HEK293 (cell line): Measurements from ENCODE around the gene ARHGAP45.

Experiments
- KLF16 ChIP-seq: fragments of 450-650 bp; formaldehyde crosslinking; IDR thresholded peaks from 2 replicates; pipeline ENCODE4 v1.5.1; 2017; ENCODE audit warnings: missing biosample characterization, missing genetic modification characterization
- YY2 ChIP-seq: fragments of 450-650 bp; formaldehyde crosslinking; IDR thresholded peaks from 2 replicates; pipeline ENCODE4 v1.5.1; 2016; ENCODE audit warnings: missing biosample characterization, missing genetic modification characterization
- ZEB2 ChIP-seq: fragments of 450-650 bp; formaldehyde crosslinking; IDR thresholded peaks from 2 replicates; pipeline ENCODE4 v1.5.1; 2016; ENCODE audit warnings: missing biosample characterization, missing genetic modification characterization
- ZFP3 ChIP-seq: fragments of 450-650 bp; formaldehyde crosslinking; IDR thresholded peaks from 2 replicates; pipeline ENCODE4 v1.5.1; 2016; ENCODE audit warnings: low read depth, missing biosample characterization, missing genetic modification characterization
- ZNF174 ChIP-seq: fragments of 450-650 bp; formaldehyde crosslinking; IDR thresholded peaks from 2 replicates; pipeline ENCODE4 v1.5.0; 2017; ENCODE audit warnings: missing biosample characterization, mild to moderate bottlenecking, missing genetic modification characterization
- ZNF202 ChIP-seq: fragments of 450-650 bp; formaldehyde crosslinking; IDR thresholded peaks from 2 replicates; pipeline ENCODE4 v1.5.1; 2016; ENCODE audit warnings: missing biosample characterization, missing genetic modification characterization, borderline replicate concordance
- ZNF211 ChIP-seq: fragments of 450-650 bp; formaldehyde crosslinking; IDR thresholded peaks from 2 replicates; pipeline ENCODE4 v1.5.1; 2016; ENCODE audit warnings: low read depth, missing biosample characterization, missing genetic modification characterization
- ZNF274 ChIP-seq, 2 experiments: fragments of 200-500 bp in 1 of 2; fragments of 450-650 bp in 1 of 2; sonication (Bioruptor generic) in 1 of 2; formaldehyde crosslinking in 1 of 2; IDR thresholded peaks; 2 replicates each; pipeline versions ENCODE4 v1.5.1 to v1.6.1; 2014 to 2016; ENCODE audit warnings: borderline replicate concordance in 1 of 2, inconsistent platforms in 1 of 2, low read length in 1 of 2, missing biosample characterization in 1 of 2, missing genetic modification characterization in 1 of 2
- ZNF311 ChIP-seq: fragments of 450-650 bp; formaldehyde crosslinking; IDR thresholded peaks from 2 replicates; pipeline ENCODE4 v1.5.1; 2017; ENCODE audit warnings: missing biosample characterization, missing genetic modification characterization, borderline replicate concordance
- ZNF423 ChIP-seq: fragments of 450-650 bp; formaldehyde crosslinking; IDR thresholded peaks from 2 replicates; pipeline ENCODE4 v1.5.1; 2016; ENCODE audit warnings: missing biosample characterization, missing genetic modification characterization
- ZNF585B ChIP-seq: fragments of 450-650 bp; formaldehyde crosslinking; IDR thresholded peaks from 2 replicates; pipeline ENCODE4 v1.5.1; 2016; ENCODE audit warnings: missing biosample characterization, missing genetic modification characterization
- ZNF704 ChIP-seq: fragments of 450-650 bp; formaldehyde crosslinking; IDR thresholded peaks from 2 replicates; pipeline ENCODE4 v1.5.1; 2016; ENCODE audit warnings: missing biosample characterization, missing genetic modification characterization
- TF ChIP-seq, protein P1 (sequence below): fragments of 450-650 bp; formaldehyde crosslinking; IDR thresholded peaks from 2 replicates; pipeline ENCODE4 v1.5.1; 2016; ENCODE audit warnings: missing biosample characterization, missing genetic modification characterization
- TF ChIP-seq, protein P2 (sequence below): fragments of 450-650 bp; formaldehyde crosslinking; IDR thresholded peaks from 2 replicates; pipeline ENCODE4 v1.5.1; 2016; ENCODE audit warnings: missing biosample characterization, missing genetic modification characterization, low read depth

DNA sequence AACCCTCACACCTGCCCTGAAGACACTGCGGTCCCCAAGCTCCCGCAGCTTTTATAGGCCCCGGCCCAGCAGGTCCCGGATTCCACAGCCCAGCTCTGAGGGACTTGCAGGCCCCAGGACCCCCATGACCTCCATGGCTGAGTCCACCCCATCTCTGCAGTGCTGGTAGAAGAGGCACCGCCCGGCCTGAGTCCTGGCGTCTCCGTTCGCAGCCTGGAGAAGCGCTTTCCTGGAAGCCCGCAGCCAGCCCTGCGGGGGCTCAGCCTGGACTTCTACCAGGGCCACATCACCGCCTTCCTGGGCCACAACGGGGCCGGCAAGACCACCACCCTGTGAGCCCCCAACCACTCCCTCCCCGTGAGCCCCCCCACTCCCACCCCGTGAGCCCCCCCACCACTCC lies 17.9 kb upstream of the ARHGAP45 start:
- TF ChIP-seq, protein P1, sequence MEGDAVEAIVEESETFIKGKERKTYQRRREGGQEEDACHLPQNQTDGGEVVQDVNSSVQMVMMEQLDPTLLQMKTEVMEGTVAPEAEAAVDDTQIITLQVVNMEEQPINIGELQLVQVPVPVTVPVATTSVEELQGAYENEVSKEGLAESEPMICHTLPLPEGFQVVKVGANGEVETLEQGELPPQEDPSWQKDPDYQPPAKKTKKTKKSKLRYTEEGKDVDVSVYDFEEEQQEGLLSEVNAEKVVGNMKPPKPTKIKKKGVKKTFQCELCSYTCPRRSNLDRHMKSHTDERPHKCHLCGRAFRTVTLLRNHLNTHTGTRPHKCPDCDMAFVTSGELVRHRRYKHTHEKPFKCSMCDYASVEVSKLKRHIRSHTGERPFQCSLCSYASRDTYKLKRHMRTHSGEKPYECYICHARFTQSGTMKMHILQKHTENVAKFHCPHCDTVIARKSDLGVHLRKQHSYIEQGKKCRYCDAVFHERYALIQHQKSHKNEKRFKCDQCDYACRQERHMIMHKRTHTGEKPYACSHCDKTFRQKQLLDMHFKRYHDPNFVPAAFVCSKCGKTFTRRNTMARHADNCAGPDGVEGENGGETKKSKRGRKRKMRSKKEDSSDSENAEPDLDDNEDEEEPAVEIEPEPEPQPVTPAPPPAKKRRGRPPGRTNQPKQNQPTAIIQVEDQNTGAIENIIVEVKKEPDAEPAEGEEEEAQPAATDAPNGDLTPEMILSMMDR (tag by site-specific recombination) = no peak
- TF ChIP-seq ZNF274 (IDR thresholded peaks at IDR 0.05; ENCODE audit: low read length) (no peak), ZNF274 (tag by site-specific recombination; IDR thresholded peaks at IDR 0.05; ENCODE audit: borderline replicate concordance) (no peak), ZFP3 (tag by site-specific recombination) (no peak), ZNF174 (tag by site-specific recombination) (no peak), KLF16 (no peak), ZNF311 (tag by site-specific recombination) (no peak), ZNF211 (tag by site-specific recombination) (no peak), ZNF585B (tag by site-specific recombination) (no peak), ZEB2 (no peak), YY2 (tag by site-specific recombination) (no peak), ZNF423 (tag by site-specific recombination) (no peak), ZNF704 (tag by site-specific recombination) (no peak), ZNF202 (no peak)
- TF ChIP-seq, protein P2, sequence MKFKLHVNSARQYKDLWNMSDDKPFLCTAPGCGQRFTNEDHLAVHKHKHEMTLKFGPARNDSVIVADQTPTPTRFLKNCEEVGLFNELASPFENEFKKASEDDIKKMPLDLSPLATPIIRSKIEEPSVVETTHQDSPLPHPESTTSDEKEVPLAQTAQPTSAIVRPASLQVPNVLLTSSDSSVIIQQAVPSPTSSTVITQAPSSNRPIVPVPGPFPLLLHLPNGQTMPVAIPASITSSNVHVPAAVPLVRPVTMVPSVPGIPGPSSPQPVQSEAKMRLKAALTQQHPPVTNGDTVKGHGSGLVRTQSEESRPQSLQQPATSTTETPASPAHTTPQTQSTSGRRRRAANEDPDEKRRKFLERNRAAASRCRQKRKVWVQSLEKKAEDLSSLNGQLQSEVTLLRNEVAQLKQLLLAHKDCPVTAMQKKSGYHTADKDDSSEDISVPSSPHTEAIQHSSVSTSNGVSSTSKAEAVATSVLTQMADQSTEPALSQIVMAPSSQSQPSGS (tag by site-specific recombination) = no peak
